Aorta (tissue), 5 donors: ENCODE data around the gene CAPRIN2. TPM values are rescaled to one million over a fixed set of nuclear protein-coding genes. Genes with fewer than 3 reads are reported as not detected.

Experiments used
- ATAC-seq: fragments of 200-7000 bp; cut with Tn5 transposase; one replicate; pipeline ENCODE4 v1.9.1; 2022; ENCODE audit warnings: moderate library complexity; ENCODE audit not compliant: low FRiP score
- DNase-seq, 2 donors: peaks; one replicate each; pipeline ENCODE4 v3.0.0-alpha.2; 2020
- H3K27ac ChIP-seq, 2 donors: one replicate each; pipeline ENCODE4 v1.5.1; 2013; ENCODE audit warnings: low read length in 2 of 2, mild to moderate bottlenecking in 2 of 2, moderate library complexity in 2 of 2, control low read depth in 1 of 2, inconsistent platforms in 1 of 2, low read depth in 1 of 2
- H3K27me3 ChIP-seq, 2 donors: one replicate each; pipeline ENCODE4 v1.6.1; 2013; ENCODE audit warnings: control low read depth in 1 of 2, low read length in 1 of 2, mild to moderate bottlenecking in 1 of 2, moderate library complexity in 1 of 2; ENCODE audit not compliant: insufficient read depth in 2 of 2, control insufficient read depth in 1 of 2
- H3K36me3 ChIP-seq, 2 donors: one replicate each; pipeline ENCODE4 v1.6.1; 2013; ENCODE audit warnings: control low read depth in 1 of 2, low read length in 1 of 2, mild to moderate bottlenecking in 1 of 2; ENCODE audit not compliant: insufficient read depth in 2 of 2, control insufficient read depth in 1 of 2
- H3K4me1 ChIP-seq, 2 donors: one replicate each; pipeline ENCODE4 v1.6.1; 2013; ENCODE audit warnings: low read length in 2 of 2, control low read depth in 1 of 2, mild to moderate bottlenecking in 1 of 2, moderate library complexity in 1 of 2; ENCODE audit not compliant: insufficient read depth in 2 of 2, control insufficient read depth in 1 of 2
- H3K4me3 ChIP-seq, 2 donors: one replicate each; pipeline ENCODE4 v1.5.1; 2013; ENCODE audit warnings: low read length in 2 of 2, control low read depth in 1 of 2, mild to moderate bottlenecking in 1 of 2
- H3K9me3 ChIP-seq: one replicate; pipeline ENCODE4 v1.6.1; 2013; ENCODE audit warnings: mild to moderate bottlenecking, low read length; ENCODE audit not compliant: control insufficient read depth
- WGBS, 2 donors: extraction: QIAGEN DNeasy Blood & Tissue Kit; methylation state at CpG; one replicate each; pipeline ENCODE4 v1.1.7; 2013; 5-methylcytosine and 5-hydroxymethylcytosine counted together
- intact Hi-C, 2 donors: fragments of 100-400 bp; cut with DNase I; formaldehyde crosslinking; loops; one replicate each; pipeline versions ENCODE4 v1.14.2 to v1.15.0; 2022
- polyA plus RNA-seq, 2 donors: library from polyadenylated mRNA; stranded (reverse); fragments of 200-250 nt; gene quantifications; one replicate each; pipeline ENCODE4 v1.2.3, GENCODE V29; 2013
- total RNA-seq, 2 donors: library from RNA; stranded (reverse); fragmentation: NEBNext Ultra II Directional; extraction: Animal tissue kit (Norgen Biotek cat#: 25700); gene quantifications; one replicate each; pipeline ENCODE4 v1.2.1, GENCODE V29; 2021
- donor health status: healthy with polysubstance abuse.
- donor health status: Bipolar disorder and iron deficiency.
- donor health status: DM: no; HTN: no; CAD: no.
- donor health status: DM: no; HTN: no; CAD: no.
- donor health status: DM: yes; HTN: yes; CAD: no.

Gene CAPRIN2
- total and polyA plus RNA-seq, 4 donors: 7.5 to 43.5 (median 33.9) TPM

- Histone ChIP-seq H3K4me3 (peak overlapping the region; percentile 44 to 63), H3K36me3 (no peaks in the 10 kb centered on the region), H3K9me3 (no peaks in the 10 kb centered on the region), H3K27ac (peak overlapping the region in 1 of 2 donors; percentile 41), H3K27me3 (no peaks in the 10 kb centered on the region), H3K4me1 (peaks cover 4 to 5% of the 10 kb centered on the region in 2 donors)
- no peak for ATAC-seq
- 0 to 1% methylated on average over 12 to 40 of the region's 40 CpGs for WGBS, 2 donors
- DNase-seq: no peak
- intact Hi-C loops: loop anchor here (2.0 to 5.0 kb wide), 3 partner anchors 40 to 60 kb away; partner anchors contain the start of gene IPO8 (in 1 of the 2)
These were observed 385 bp downstream of the CAPRIN2 start for GRCh38 chr12:30754383-30754749.

GRCh38 chr12:30753751-30754382 is 884 bp downstream of the CAPRIN2 start:
- Histone ChIP-seq H3K27ac (peak overlapping the region in 1 of 2 donors; percentile 41), H3K36me3 (peaks cover 0 to 3% of the 10 kb centered on the region in 2 donors), H3K4me3 (peak overlapping the region; percentile 44 to 63), H3K9me3 (no peaks in the 10 kb centered on the region), H3K27me3 (no peaks in the 10 kb centered on the region), H3K4me1 (peaks cover 5% of the 10 kb centered on the region in 2 donors)
- no peak for DNase-seq
- ATAC-seq: no peak
- intact Hi-C loops: loop anchor here (2.0 to 5.0 kb wide), 3 partner anchors 41 to 59 kb away; partner anchors contain the start of gene IPO8 (in 1 of the 2)
- 9 to 10% methylated on average over 18 of the region's 18 CpGs for WGBS, 2 donors

- WGBS, 2 donors: 61 to 67% methylated on average over 3 of the region's 3 CpGs
- no peak overlapping the region for H3K27ac ChIP-seq
- no peak overlapping the region for H3K4me3 ChIP-seq
- no peaks in the 10 kb centered on the region for H3K27me3 ChIP-seq
- no peaks in the 10 kb centered on the region for H3K9me3 ChIP-seq
- DNase-seq: no peak
- ATAC-seq: no peak
- intact Hi-C loops: loop anchor here in 1 of 2 donors (5.0 kb wide), 1 partner anchor 51 kb away; no protein-coding TSS in a partner anchor
- H3K36me3 ChIP-seq: peaks cover 0 to 3% of the 10 kb centered on the region in 2 donors
- peaks cover 5% of the 10 kb centered on the region in 2 donors for H3K4me1 ChIP-seq
These were observed 1.5 kb downstream of the CAPRIN2 start for GRCh38 chr12:30753233-30753632.

GRCh38 chr12:30752255-30752654 is 2.5 kb downstream of the CAPRIN2 start:
- Histone ChIP-seq H3K27ac (no peak overlapping the region), H3K4me1 (peaks cover 5% of the 10 kb centered on the region in 2 donors), H3K9me3 (no peaks in the 10 kb centered on the region), H3K36me3 (peaks cover 0 to 3% of the 10 kb centered on the region in 2 donors), H3K27me3 (no peaks in the 10 kb centered on the region), H3K4me3 (no peak overlapping the region)
- DNase-seq (no peak), ATAC-seq (no peak)
- intact Hi-C loops: loop anchor here in 1 of 2 donors (5.0 kb wide), 1 partner anchor 50 kb away; no protein-coding TSS in a partner anchor
- 65 to 67% methylated on average over 3 of the region's 3 CpGs for WGBS, 2 donors

- Histone ChIP-seq H3K4me3 (no peak overlapping the region), H3K27me3 (no peaks in the 10 kb centered on the region), H3K36me3 (peaks cover 0 to 3% of the 10 kb centered on the region in 2 donors), H3K9me3 (no peaks in the 10 kb centered on the region), H3K4me1 (peaks cover 0 to 1% of the 10 kb centered on the region in 2 donors), H3K27ac (no peak overlapping the region)
- ATAC-seq (no peak), DNase-seq (no peak)
- intact Hi-C loops: no loop called here
- WGBS, 2 donors: 82 to 85% methylated on average over 2 of the region's 2 CpGs
These were observed 6.6 kb downstream of the CAPRIN2 start for GRCh38 chr12:30748147-30748546.

GRCh38 chr12:30746190-30746589 is 8.6 kb downstream of the CAPRIN2 start:
- ATAC-seq: no peak
- 94 to 97% methylated on average over 4 of the region's 4 CpGs for WGBS, 2 donors
- intact Hi-C loops: no loop called here
- no peak overlapping the region for H3K27ac ChIP-seq
- peaks cover 0 to 1% of the 10 kb centered on the region in 2 donors for H3K4me1 ChIP-seq
- H3K27me3 ChIP-seq: no peaks in the 10 kb centered on the region
- H3K36me3 ChIP-seq: peaks cover 0 to 3% of the 10 kb centered on the region in 2 donors
- H3K4me3 ChIP-seq: no peak overlapping the region
- no peaks in the 10 kb centered on the region for H3K9me3 ChIP-seq
- no peak for DNase-seq

- DNase-seq (no peak), ATAC-seq (no peak)
- Histone ChIP-seq H3K4me3 (no peak overlapping the region), H3K27ac (no peak overlapping the region), H3K4me1 (peaks cover 0 to 1% of the 10 kb centered on the region in 2 donors), H3K36me3 (peaks cover 0 to 3% of the 10 kb centered on the region in 2 donors), H3K9me3 (no peaks in the 10 kb centered on the region), H3K27me3 (no peaks in the 10 kb centered on the region)
- 97% methylated on average over 2 of the region's 2 CpGs for WGBS, 2 donors
- intact Hi-C loops: no loop called here
These were observed 10.4 kb downstream of the CAPRIN2 start for GRCh38 chr12:30744321-30744720.

GRCh38 chr12:30740274-30740673 is 14.5 kb downstream of the CAPRIN2 start:
- Histone ChIP-seq H3K27ac (no peak overlapping the region), H3K36me3 (no peaks in the 10 kb centered on the region), H3K4me3 (no peak overlapping the region), H3K4me1 (no peaks in the 10 kb centered on the region), H3K27me3 (no peaks in the 10 kb centered on the region), H3K9me3 (no peaks in the 10 kb centered on the region)
- ATAC-seq (no peak), DNase-seq (no peak)
- intact Hi-C loops: no loop called here

GRCh38 chr12:30739020-30739419 is 15.7 kb downstream of the CAPRIN2 start:
- no peak for ATAC-seq
- intact Hi-C loops: no loop called here
- 97% methylated on average over 2 of the region's 2 CpGs for WGBS, 2 donors

More at GRCh38 chr12:30739020-30739419, 15.7 kb downstream of the CAPRIN2 start:
- Histone ChIP-seq H3K27ac (no peak overlapping the region), H3K27me3 (no peaks in the 10 kb centered on the region), H3K4me3 (no peak overlapping the region), H3K9me3 (no peaks in the 10 kb centered on the region), H3K36me3 (no peaks in the 10 kb centered on the region), H3K4me1 (no peaks in the 10 kb centered on the region)
- no peak for DNase-seq
